ENCODE data around the gene CCDC157.

CCDC157 gene

DNA sequence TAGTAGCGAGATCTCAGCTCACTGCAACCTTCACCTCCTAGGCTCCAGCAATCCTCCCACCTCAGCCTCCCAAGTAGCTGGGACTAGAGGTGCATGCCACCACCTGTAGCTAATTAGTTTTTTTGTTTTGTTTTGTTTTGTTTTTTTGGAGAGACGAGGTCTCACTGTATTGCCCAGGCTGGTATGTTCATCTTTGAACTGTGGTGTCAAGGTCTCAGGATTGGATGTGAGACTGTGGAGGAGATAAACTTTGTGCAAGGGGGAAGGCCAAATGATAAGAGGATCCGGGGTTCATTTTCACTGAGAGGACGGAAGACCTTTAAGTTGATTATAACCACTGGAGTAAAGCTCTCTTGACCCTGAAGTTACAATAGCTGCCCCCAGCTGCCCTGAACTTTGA, 48.9 kb downstream of the CCDC157 start (continued):
- TF ChIP-seq, protein P1, sequence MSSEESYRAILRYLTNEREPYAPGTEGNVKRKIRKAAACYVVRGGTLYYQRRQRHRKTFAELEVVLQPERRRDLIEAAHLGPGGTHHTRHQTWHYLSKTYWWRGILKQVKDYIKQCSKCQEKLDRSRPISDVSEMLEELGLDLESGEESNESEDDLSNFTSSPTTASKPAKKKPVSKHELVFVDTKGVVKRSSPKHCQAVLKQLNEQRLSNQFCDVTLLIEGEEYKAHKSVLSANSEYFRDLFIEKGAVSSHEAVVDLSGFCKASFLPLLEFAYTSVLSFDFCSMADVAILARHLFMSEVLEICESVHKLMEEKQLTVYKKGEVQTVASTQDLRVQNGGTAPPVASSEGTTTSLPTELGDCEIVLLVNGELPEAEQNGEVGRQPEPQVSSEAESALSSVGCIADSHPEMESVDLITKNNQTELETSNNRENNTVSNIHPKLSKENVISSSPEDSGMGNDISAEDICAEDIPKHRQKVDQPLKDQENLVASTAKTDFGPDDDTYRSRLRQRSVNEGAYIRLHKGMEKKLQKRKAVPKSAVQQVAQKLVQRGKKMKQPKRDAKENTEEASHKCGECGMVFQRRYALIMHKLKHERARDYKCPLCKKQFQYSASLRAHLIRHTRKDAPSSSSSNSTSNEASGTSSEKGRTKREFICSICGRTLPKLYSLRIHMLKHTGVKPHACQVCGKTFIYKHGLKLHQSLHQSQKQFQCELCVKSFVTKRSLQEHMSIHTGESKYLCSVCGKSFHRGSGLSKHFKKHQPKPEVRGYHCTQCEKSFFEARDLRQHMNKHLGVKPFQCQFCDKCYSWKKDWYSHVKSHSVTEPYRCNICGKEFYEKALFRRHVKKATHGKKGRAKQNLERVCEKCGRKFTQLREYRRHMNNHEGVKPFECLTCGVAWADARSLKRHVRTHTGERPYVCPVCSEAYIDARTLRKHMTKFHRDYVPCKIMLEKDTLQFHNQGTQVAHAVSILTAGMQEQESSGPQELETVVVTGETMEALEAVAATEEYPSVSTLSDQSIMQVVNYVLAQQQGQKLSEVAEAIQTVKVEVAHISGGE (tag by site-specific recombination; conservative IDR thresholded peaks at IDR 0.05; ENCODE audit: low read depth): no peak

DNA sequence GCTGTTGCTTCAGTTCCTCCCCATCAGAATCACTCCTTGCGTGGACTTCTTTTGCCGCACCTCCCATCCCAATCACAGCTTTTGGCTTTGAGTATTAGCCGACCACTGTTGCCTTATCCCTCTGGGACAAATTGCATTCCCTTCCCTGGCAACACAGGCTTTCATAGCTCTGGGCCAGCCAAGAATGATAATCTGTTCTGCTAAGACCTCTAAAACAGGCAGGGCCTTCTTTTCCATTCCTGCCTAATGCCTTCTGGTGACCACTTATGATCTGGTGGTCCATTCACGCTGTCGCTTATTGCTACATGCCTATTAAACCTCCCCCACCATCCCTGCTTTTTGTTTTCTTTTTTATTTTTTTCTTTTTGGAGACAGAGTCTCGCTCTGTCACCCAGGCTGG, 49.6 kb downstream of the CCDC157 start:
- Histone ChIP-seq H3K9me3 (ENCODE audit: control insufficient read depth, insufficient read depth, low read depth, low read length) (no peaks in the 10 kb centered on the region), H3K4me1 (ENCODE audit: control insufficient read depth, insufficient read depth, low read length) (no peaks in the 10 kb centered on the region), H3K27ac (ENCODE audit: extremely low read depth, low read depth, low read length) (no peak overlapping the region), H3K36me3 (ENCODE audit: control insufficient read depth in 2 of 2, insufficient read depth in 1 of 2, low read length in 2 of 2) (peaks cover 44 to 62% of the 10 kb centered on the region in 2 experiments), H3K4me3 (ENCODE audit: low read depth, low read length) (no peak overlapping the region)
- TF ChIP-seq ZBTB21 (tag by site-specific recombination; IDR thresholded peaks at IDR 0.05): no peak
- no peak for TF ChIP-seq HOXC10 (CRISPR knock-in tag; IDR thresholded peaks at IDR 0.05)
- TF ChIP-seq, protein P2, sequence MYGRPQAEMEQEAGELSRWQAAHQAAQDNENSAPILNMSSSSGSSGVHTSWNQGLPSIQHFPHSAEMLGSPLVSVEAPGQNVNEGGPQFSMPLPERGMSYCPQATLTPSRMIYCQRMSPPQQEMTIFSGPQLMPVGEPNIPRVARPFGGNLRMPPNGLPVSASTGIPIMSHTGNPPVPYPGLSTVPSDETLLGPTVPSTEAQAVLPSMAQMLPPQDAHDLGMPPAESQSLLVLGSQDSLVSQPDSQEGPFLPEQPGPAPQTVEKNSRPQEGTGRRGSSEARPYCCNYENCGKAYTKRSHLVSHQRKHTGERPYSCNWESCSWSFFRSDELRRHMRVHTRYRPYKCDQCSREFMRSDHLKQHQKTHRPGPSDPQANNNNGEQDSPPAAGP (tag by site-specific recombination; IDR thresholded peaks at IDR 0.05): no peak
- TF ChIP-seq ZNF175 (tag by site-specific recombination; IDR thresholded peaks at IDR 0.05): no peak
- TF ChIP-seq, protein P3, sequence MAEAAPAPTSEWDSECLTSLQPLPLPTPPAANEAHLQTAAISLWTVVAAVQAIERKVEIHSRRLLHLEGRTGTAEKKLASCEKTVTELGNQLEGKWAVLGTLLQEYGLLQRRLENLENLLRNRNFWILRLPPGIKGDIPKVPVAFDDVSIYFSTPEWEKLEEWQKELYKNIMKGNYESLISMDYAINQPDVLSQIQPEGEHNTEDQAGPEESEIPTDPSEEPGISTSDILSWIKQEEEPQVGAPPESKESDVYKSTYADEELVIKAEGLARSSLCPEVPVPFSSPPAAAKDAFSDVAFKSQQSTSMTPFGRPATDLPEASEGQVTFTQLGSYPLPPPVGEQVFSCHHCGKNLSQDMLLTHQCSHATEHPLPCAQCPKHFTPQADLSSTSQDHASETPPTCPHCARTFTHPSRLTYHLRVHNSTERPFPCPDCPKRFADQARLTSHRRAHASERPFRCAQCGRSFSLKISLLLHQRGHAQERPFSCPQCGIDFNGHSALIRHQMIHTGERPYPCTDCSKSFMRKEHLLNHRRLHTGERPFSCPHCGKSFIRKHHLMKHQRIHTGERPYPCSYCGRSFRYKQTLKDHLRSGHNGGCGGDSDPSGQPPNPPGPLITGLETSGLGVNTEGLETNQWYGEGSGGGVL (tag by site-specific recombination; IDR thresholded peaks at IDR 0.05): no peak
- TF ChIP-seq, protein P4, sequence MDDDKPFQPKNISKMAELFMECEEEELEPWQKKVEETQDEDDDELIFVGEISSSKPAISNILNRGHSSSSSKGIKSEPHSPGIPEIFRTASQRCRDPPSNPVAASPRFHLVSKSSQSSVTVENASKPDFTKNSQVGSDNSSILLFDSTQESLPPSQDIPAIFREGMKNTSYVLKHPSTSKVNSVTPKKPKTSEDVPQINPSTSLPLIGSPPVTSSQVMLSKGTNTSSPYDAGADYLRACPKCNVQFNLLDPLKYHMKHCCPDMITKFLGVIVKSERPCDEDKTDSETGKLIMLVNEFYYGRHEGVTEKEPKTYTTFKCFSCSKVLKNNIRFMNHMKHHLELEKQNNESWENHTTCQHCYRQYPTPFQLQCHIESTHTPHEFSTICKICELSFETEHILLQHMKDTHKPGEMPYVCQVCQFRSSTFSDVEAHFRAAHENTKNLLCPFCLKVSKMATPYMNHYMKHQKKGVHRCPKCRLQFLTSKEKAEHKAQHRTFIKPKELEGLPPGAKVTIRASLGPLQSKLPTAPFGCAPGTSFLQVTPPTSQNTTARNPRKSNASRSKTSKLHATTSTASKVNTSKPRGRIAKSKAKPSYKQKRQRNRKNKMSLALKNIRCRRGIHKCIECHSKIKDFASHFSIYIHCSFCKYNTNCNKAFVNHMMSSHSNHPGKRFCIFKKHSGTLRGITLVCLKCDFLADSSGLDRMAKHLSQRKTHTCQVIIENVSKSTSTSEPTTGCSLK (tag by site-specific recombination; IDR thresholded peaks at IDR 0.05): no peak
- TF ChIP-seq KLF1 (tag by site-specific recombination; IDR thresholded peaks at IDR 0.05): no peak
- TF ChIP-seq, protein P5, sequence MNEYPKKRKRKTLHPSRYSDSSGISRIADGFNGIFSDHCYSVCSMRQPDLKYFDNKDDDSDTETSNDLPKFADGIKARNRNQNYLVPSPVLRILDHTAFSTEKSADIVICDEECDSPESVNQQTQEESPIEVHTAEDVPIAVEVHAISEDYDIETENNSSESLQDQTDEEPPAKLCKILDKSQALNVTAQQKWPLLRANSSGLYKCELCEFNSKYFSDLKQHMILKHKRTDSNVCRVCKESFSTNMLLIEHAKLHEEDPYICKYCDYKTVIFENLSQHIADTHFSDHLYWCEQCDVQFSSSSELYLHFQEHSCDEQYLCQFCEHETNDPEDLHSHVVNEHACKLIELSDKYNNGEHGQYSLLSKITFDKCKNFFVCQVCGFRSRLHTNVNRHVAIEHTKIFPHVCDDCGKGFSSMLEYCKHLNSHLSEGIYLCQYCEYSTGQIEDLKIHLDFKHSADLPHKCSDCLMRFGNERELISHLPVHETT (tag by site-specific recombination; IDR thresholded peaks at IDR 0.05): no peak
- TF ChIP-seq ZBTB7A (tag by site-specific recombination; IDR thresholded peaks at IDR 0.05; ENCODE audit: low read depth): no peak
- no peak for TF ChIP-seq ZNF560 (tag by site-specific recombination; IDR thresholded peaks at IDR 0.05; ENCODE audit: borderline replicate concordance)
- TF ChIP-seq SP7 (tag by site-specific recombination; IDR thresholded peaks at IDR 0.05): no peak
- TF ChIP-seq, protein P6, sequence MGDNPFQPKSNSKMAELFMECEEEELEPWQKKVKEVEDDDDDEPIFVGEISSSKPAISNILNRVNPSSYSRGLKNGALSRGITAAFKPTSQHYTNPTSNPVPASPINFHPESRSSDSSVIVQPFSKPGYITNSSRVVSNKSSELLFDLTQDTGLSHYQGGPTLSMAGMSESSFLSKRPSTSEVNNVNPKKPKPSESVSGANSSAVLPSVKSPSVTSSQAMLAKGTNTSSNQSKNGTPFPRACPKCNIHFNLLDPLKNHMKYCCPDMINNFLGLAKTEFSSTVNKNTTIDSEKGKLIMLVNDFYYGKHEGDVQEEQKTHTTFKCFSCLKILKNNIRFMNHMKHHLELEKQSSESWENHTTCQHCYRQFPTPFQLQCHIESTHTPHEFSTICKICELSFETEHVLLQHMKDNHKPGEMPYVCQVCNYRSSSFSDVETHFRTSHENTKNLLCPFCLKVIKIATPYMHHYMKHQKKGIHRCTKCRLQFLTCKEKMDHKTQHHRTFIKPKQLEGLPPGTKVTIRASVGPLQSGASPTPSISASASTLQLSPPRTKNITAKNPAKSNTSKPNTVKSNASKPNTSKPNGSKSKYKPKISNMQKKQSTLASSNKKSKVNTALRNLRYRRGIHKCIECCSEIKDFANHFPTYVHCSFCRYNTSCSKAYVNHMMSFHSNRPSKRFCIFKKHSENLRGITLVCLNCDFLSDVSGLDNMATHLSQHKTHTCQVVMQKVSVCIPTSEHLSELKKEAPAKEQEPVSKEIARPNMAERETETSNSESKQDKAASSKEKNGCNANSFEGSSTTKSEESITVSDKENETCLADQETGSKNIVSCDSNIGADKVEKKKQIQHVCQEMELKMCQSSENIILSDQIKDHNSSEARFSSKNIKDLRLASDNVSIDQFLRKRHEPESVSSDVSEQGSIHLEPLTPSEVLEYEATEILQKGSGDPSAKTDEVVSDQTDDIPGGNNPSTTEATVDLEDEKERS (tag by site-specific recombination; IDR thresholded peaks at IDR 0.05): no peak
- TF ChIP-seq ZSCAN16 (tag by site-specific recombination; IDR thresholded peaks at IDR 0.05): no peak
- TF ChIP-seq, protein P7, sequence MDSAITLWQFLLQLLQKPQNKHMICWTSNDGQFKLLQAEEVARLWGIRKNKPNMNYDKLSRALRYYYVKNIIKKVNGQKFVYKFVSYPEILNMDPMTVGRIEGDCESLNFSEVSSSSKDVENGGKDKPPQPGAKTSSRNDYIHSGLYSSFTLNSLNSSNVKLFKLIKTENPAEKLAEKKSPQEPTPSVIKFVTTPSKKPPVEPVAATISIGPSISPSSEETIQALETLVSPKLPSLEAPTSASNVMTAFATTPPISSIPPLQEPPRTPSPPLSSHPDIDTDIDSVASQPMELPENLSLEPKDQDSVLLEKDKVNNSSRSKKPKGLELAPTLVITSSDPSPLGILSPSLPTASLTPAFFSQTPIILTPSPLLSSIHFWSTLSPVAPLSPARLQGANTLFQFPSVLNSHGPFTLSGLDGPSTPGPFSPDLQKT (IDR thresholded peaks at IDR 0.05; ENCODE audit: borderline replicate concordance, low read depth, low read length): no peak
- TF ChIP-seq ZNF510 (tag by site-specific recombination; IDR thresholded peaks at IDR 0.05; ENCODE audit: insufficient replicate concordance): no peak
- TF ChIP-seq ZNF350 (tag by site-specific recombination; IDR thresholded peaks at IDR 0.05): no peak
- ChIA-PET CTCF (interaction anchor here (0.6 to 1.8 kb wide), 5 partner anchors 16 to 75 kb away, joined by 3 to 6 read pairs (median 4); no protein-coding TSS in a partner anchor), POLR2A (no interaction called here)
